A549 (cell line): ENCODE results near the gene CEBPG. TPM values are rescaled to one million over a fixed set of nuclear protein-coding genes. Genes with fewer than 3 reads are reported as not detected.
A peak's percentile ranks its signal among the peaks of the same experiment; 100 is the strongest.

Source experiments
- ATAC-seq, 2 experiments: fragments of 200-7000 bp in 1 of 2; fragments of >200 bp in 1 of 2; cut with Nextera tagmentation in 1 of 2; cut with Tn5 transposase in 1 of 2; 3 replicates each; pipeline versions ENCODE4 v1.8.0 to v1.9.1; 2018 to 2020; ENCODE audit warnings: mild to moderate bottlenecking in 1 of 2, moderate library complexity in 1 of 2
- CTCF ChIA-PET: fragments of 300-600 bp; sonication (Branson Sonifier 250); formaldehyde crosslinking; extraction: SDS; loops from one replicate; lab custom pipeline; 2021; ENCODE audit warnings: antibody characterized with exemption, inconsistent platforms; lab: Yijun Ruan, JAX
- POLR2A ChIA-PET: fragments of 350-600 bp; formaldehyde crosslinking; extraction: SDS; loops from one replicate; lab custom pipeline; 2021; ENCODE audit warnings: antibody characterized with exemption, inconsistent platforms; lab: Yijun Ruan, JAX
- DNase-seq, 2 experiments: peaks; one replicate each; pipeline versions ENCODE4 v3.0.0 to v3.0.0-alpha.2; 2011 to 2016; ENCODE audit warnings: low read depth in 1 of 2, low spot score in 1 of 2
- FAIRE-seq: peaks from 2 replicates; lab custom pipeline; 2011; peaks lifted over from hg19 to GRCh38; lab: Jason Lieb, UNC
- H3K27ac ChIP-seq, 2 experiments: fragments of >200 bp; sonication (Bioruptor Twin); formaldehyde crosslinking; 3 replicates each; pipeline ENCODE4 v1.5.1; 2016 to 2017
- H3K4me1 ChIP-seq: fragments of >200 bp; sonication (Bioruptor Twin); formaldehyde crosslinking; 3 replicates; pipeline ENCODE4 v1.6.1; 2016
- H3K4me2 ChIP-seq: fragments of >200 bp; sonication (Bioruptor Twin); formaldehyde crosslinking; 3 replicates; pipeline ENCODE4 v1.6.1; 2016
- H3K4me3 ChIP-seq: fragments of >200 bp; sonication (Bioruptor Twin); formaldehyde crosslinking; 3 replicates; pipeline ENCODE4 v1.5.1; 2016
- H3K9me3 ChIP-seq: fragments of >200 bp; sonication (Bioruptor Twin); formaldehyde crosslinking; 3 replicates; pipeline ENCODE4 v1.6.1; 2016
- ATOH8 ChIP-seq: fragments of 250-450 bp; sonication (Bioruptor Pico); IDR thresholded peaks from 2 replicates; pipeline ENCODE4 v1.5.0; 2020; ENCODE audit warnings: low read depth, mild to moderate bottlenecking, moderate library complexity
- BCL3 ChIP-seq: fragments of >200 bp; sonication (Bioruptor Twin); formaldehyde crosslinking; IDR thresholded peaks from 3 replicates; pipeline ENCODE4 v1.6.1; 2016
- BHLHE40 ChIP-seq: IDR thresholded peaks from 2 replicates; pipeline ENCODE4 v1.6.1; 2012; ENCODE audit warnings: low read depth, low read length, inconsistent platforms
- CBX2 ChIP-seq: fragments of 200-600 bp; sonication (generic); IDR thresholded peaks from 2 replicates; pipeline ENCODE4 v1.6.1; 2016; ENCODE audit warnings: low read depth, mild to moderate bottlenecking, borderline replicate concordance
- CBX8 ChIP-seq: fragments of 200-600 bp; sonication (generic); IDR thresholded peaks from 2 replicates; pipeline ENCODE4 v1.6.1; 2016
- CHD4 ChIP-seq: fragments of 200-600 bp; sonication (generic); IDR thresholded peaks from 2 replicates; pipeline ENCODE4 v1.6.1; 2016; ENCODE audit warnings: antibody characterized with exemption, mild to moderate bottlenecking, borderline replicate concordance
- EHF ChIP-seq: fragments of 250-450 bp; sonication (Bioruptor Pico); IDR thresholded peaks from 2 replicates; pipeline ENCODE4 v1.5.0; 2020; ENCODE audit warnings: mild to moderate bottlenecking
- EHMT2 ChIP-seq: fragments of 200-600 bp; sonication (generic); IDR thresholded peaks from 2 replicates; pipeline ENCODE4 v1.6.1; 2016; ENCODE audit warnings: antibody characterized with exemption, low read depth, mild to moderate bottlenecking, moderate library complexity
- EP300 ChIP-seq, 2 experiments: fragments of >200 bp; sonication (Bioruptor Twin); formaldehyde crosslinking; IDR thresholded peaks; 2 replicates in 1 of 2; 3 replicates in 1 of 2; pipeline ENCODE4 v1.6.1; 2016 to 2017
- GATA3 ChIP-seq: IDR thresholded peaks from 2 replicates; pipeline ENCODE4 v1.6.1; 2012; ENCODE audit warnings: borderline replicate concordance
- HDAC2 ChIP-seq: fragments of 200-600 bp; sonication (generic); IDR thresholded peaks from 2 replicates; pipeline ENCODE4 v1.6.1; 2016
- JUNB ChIP-seq: fragments of >200 bp; sonication (Bioruptor Twin); formaldehyde crosslinking; IDR thresholded peaks from 2 replicates; pipeline ENCODE4 v1.6.1; 2016
- KDM1A ChIP-seq: fragments of 200-600 bp; sonication (generic); IDR thresholded peaks from 2 replicates; pipeline ENCODE4 v1.6.1; 2016; ENCODE audit warnings: low read depth, mild to moderate bottlenecking
- KDM5A ChIP-seq: fragments of 200-600 bp; sonication (generic); IDR thresholded peaks from 2 replicates; pipeline ENCODE4 v1.6.1; 2016; ENCODE audit warnings: antibody characterized with exemption, mild to moderate bottlenecking
- MAZ ChIP-seq: fragments of 150-350 bp; IDR thresholded peaks from 2 replicates; pipeline ENCODE4 v1.6.1; 2014; ENCODE audit warnings: antibody characterized with exemption, low read depth, low read length, borderline replicate concordance
- MYC ChIP-seq: IDR thresholded peaks from 2 replicates; pipeline ENCODE4 v1.6.1; 2012; ENCODE audit warnings: mild to moderate bottlenecking, inconsistent platforms, low read length, improper control_type of control experiment, borderline replicate concordance
- RAD21 ChIP-seq, 2 experiments: fragments of >200 bp in 1 of 2; sonication (Bioruptor Twin) in 1 of 2; formaldehyde crosslinking in 1 of 2; IDR thresholded peaks in 1 of 2; conservative IDR thresholded peaks in 1 of 2; 2 replicates in 1 of 2; 3 replicates in 1 of 2; pipeline ENCODE4 v1.6.1; 2012 to 2018; ENCODE audit warnings: inconsistent platforms in 1 of 2
- RARB ChIP-seq: fragments of 250-450 bp; sonication (Bioruptor Pico); IDR thresholded peaks from 2 replicates; pipeline ENCODE4 v1.8.0; 2021; ENCODE audit warnings: mild to moderate bottlenecking, moderate library complexity
- RNF2 ChIP-seq: fragments of 200-600 bp; sonication (generic); IDR thresholded peaks from 2 replicates; pipeline ENCODE4 v1.6.1; 2016; ENCODE audit warnings: low read depth, mild to moderate bottlenecking, antibody characterized with exemption, moderate library complexity, borderline replicate concordance
- SREBF2 ChIP-seq: fragments of 450-650 bp; IDR thresholded peaks from 2 replicates; pipeline ENCODE4 v1.6.1; 2014; ENCODE audit warnings: mild to moderate bottlenecking, moderate library complexity
- TFCP2L1 ChIP-seq: fragments of 250-450 bp; sonication (Bioruptor Pico); IDR thresholded peaks from 2 replicates; pipeline ENCODE4 v1.5.0; 2021; ENCODE audit warnings: mild to moderate bottlenecking
- TP53 ChIP-seq: fragments of 250-450 bp; sonication (Bioruptor Pico); IDR thresholded peaks from 2 replicates; pipeline ENCODE4 v1.5.0; 2021; ENCODE audit warnings: mild to moderate bottlenecking, moderate library complexity
- ZFP36 ChIP-seq: fragments of 450-650 bp; IDR thresholded peaks from 2 replicates; pipeline ENCODE4 v1.6.1; 2014; ENCODE audit warnings: borderline replicate concordance; ENCODE audit not compliant: partially characterized antibody
- ZNF302 ChIP-seq: fragments of 250-450 bp; sonication (Bioruptor Pico); IDR thresholded peaks from 2 replicates; pipeline ENCODE4 v1.9.0; 2021; ENCODE audit warnings: inconsistent platforms, mild to moderate bottlenecking, moderate library complexity
- ZSCAN20 ChIP-seq: fragments of 250-450 bp; sonication (Bioruptor Pico); IDR thresholded peaks from 2 replicates; pipeline ENCODE4 v1.8.0; 2022; ENCODE audit warnings: mild to moderate bottlenecking, moderate library complexity
- WGBS: methylation state at CpG from one replicate; pipeline ENCODE4 v1.1.6; 2017; ENCODE audit errors: missing lambda C conversion rate; 5-methylcytosine and 5-hydroxymethylcytosine counted together
- polyA plus RNA-seq, 4 experiments: library from polyadenylated mRNA; depleted of rRNA in 3 of 4; stranded (reverse); fragments of >200 nt; fragmentation: RNase III in 1 of 4; extraction: RNeasy Plus Mini Kit Qiagen cat#74134 plus additional on column Dnase treatment in 1 of 4; gene quantifications; 2 replicates in 3 of 4; 3 replicates in 1 of 4; pipeline ENCODE4 v1.2.3, GENCODE V29; 2011 to 2017
- TF ChIP-seq, protein P1 (sequence below): fragments of 150-350 bp; IDR thresholded peaks from 2 replicates; pipeline ENCODE4 v1.6.1; 2014; ENCODE audit warnings: low read depth, mild to moderate bottlenecking, low read length
- TF ChIP-seq, protein P2 (sequence below): IDR thresholded peaks from 2 replicates; pipeline ENCODE4 v1.6.1; 2012; ENCODE audit warnings: low read depth, borderline replicate concordance
- TF ChIP-seq, protein P3 (sequence below): IDR thresholded peaks from 2 replicates; pipeline ENCODE4 v1.6.1; 2012

Gene CEBPG
- polyA plus RNA-seq, 2 of the 4 experiments (the other 2 are of a cell fraction): 34.3 to 138 TPM

- Histone ChIP-seq H3K4me2 (no peak overlapping the region), H3K9me3 (peaks cover 21% of the 10 kb centered on the region), H3K27ac (no peak overlapping the region), H3K4me3 (no peak overlapping the region), H3K4me1 (peaks cover 2% of the 10 kb centered on the region; the same call in 1 of the 3 replicates)
- 0 out of 6 replicates have a peak, but pooled peaks of 1 of the 2 experiments have one; percentile 20 for ATAC-seq
- TF ChIP-seq ZFP36 (no peak), SREBF2 (no peak), CHD4 (no peak), KDM1A (no peak), EHF (CRISPR knock-in tag) (no peak), ATOH8 (CRISPR knock-in tag) (no peak), ZSCAN20 (CRISPR knock-in tag) (no peak), RARB (CRISPR knock-in tag) (no peak), EHMT2 (no peak), ZNF302 (no peak), EP300 (IDR thresholded peaks at IDR 0.05) (no peak), MYC (no peak), RAD21 (conservative IDR thresholded peaks at IDR 0.05 in 1 of 2, IDR thresholded peaks at IDR 0.05 in 1 of 2) (no peak), MAZ (no peak), TP53 (no peak), BCL3 (no peak), CBX8 (no peak), BHLHE40 (no peak)
- TF ChIP-seq, protein P1, sequence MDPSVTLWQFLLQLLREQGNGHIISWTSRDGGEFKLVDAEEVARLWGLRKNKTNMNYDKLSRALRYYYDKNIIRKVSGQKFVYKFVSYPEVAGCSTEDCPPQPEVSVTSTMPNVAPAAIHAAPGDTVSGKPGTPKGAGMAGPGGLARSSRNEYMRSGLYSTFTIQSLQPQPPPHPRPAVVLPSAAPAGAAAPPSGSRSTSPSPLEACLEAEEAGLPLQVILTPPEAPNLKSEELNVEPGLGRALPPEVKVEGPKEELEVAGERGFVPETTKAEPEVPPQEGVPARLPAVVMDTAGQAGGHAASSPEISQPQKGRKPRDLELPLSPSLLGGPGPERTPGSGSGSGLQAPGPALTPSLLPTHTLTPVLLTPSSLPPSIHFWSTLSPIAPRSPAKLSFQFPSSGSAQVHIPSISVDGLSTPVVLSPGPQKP: no peak
- peak; percentile 92 for FAIRE-seq
- no peak for DNase-seq
- POLR2A ChIA-PET: interaction anchor here (0.5 to 0.6 kb wide), 2 partner anchors 32 to 42 kb away, joined by 3 read pairs; no protein-coding TSS in a partner anchor
- CTCF ChIA-PET: interaction anchor here (1.2 to 4.2 kb wide), 4 partner anchors 12 to 81 kb away, joined by 3 to 17 read pairs (median 8); partner anchors contain the start of gene CEBPA
- WGBS: 17% methylated on average over 5 of the region's 5 CpGs
These were observed 47.6 kb upstream of the CEBPG start for GRCh38 chr19:33325920-33326319.

- WGBS: 48% methylated on average over 8 of the region's 8 CpGs
- no peak overlapping the region for H3K27ac ChIP-seq
- H3K4me1 ChIP-seq: peaks cover 3% of the 10 kb centered on the region; the same call in 1 of the 3 replicates
- no peak overlapping the region for H3K4me3 ChIP-seq
- ChIA-PET POLR2A (no interaction called here), CTCF (interaction anchor here (1.2 to 2.3 kb wide), 3 partner anchors 12 to 18 kb away, joined by 4 to 8 read pairs (median 5); no protein-coding TSS in a partner anchor)
- H3K9me3 ChIP-seq: peaks cover 16% of the 10 kb centered on the region
- no peak overlapping the region for H3K4me2 ChIP-seq
- TF ChIP-seq MYC: no peak
- no peak for TF ChIP-seq KDM1A
- no peak for TF ChIP-seq JUNB
- ATAC-seq (no peak; a peak in 1 of 6 replicates), FAIRE-seq (no peak), DNase-seq (no peak)
These were observed 44.4 kb upstream of the CEBPG start for GRCh38 chr19:33329060-33329459.

DNA sequence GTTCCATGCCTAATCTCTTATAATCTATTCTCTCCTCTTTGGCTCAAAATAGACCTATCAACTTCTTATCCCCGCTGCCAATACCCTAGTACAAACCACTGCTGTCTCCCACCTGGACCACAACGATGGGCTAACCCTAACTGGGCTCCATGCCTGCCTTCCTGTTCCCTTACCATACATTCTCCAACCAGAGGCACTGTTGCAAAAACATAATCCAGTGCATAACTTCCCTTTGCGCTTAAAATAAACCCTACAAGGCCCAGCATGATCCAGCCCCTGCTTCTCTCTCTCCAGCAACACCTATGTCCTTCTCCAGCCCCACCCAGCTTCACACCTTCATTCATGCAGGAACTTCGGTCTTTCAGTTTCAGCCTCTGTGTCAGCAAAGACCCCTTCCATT is 43.8 kb upstream of the CEBPG start:
- FAIRE-seq (peak; percentile 86), ATAC-seq (0 out of 6 replicates have a peak, but pooled peaks of 1 of the 2 experiments have one; percentile 6), DNase-seq (no peak)
- ChIA-PET POLR2A (no interaction called here), CTCF (interaction anchor here (1.2 to 2.3 kb wide), 3 partner anchors 12 to 19 kb away, joined by 4 to 8 read pairs (median 5); no protein-coding TSS in a partner anchor)
- H3K4me1 ChIP-seq: peaks cover 3% of the 10 kb centered on the region; the same call in 1 of the 3 replicates
- TF ChIP-seq HDAC2: no peak
- no peak for TF ChIP-seq JUNB
- no peak for TF ChIP-seq GATA3
- TF ChIP-seq MAZ: no peak
- no peak for TF ChIP-seq CBX8
- TF ChIP-seq, protein P2, sequence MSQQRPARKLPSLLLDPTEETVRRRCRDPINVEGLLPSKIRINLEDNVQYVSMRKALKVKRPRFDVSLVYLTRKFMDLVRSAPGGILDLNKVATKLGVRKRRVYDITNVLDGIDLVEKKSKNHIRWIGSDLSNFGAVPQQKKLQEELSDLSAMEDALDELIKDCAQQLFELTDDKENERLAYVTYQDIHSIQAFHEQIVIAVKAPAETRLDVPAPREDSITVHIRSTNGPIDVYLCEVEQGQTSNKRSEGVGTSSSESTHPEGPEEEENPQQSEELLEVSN: no peak
- no peak for TF ChIP-seq EHMT2
- no peak for TF ChIP-seq KDM5A
- TF ChIP-seq, protein P3, sequence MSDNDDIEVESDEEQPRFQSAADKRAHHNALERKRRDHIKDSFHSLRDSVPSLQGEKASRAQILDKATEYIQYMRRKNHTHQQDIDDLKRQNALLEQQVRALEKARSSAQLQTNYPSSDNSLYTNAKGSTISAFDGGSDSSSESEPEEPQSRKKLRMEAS: no peak
- no peak for TF ChIP-seq TFCP2L1 (CRISPR knock-in tag)
- no peak for TF ChIP-seq RNF2
- TF ChIP-seq EP300 (IDR thresholded peaks at IDR 0.05): no peak
- no peak for TF ChIP-seq CBX2
- no peak overlapping the region for H3K4me2 ChIP-seq
- peaks cover 16% of the 10 kb centered on the region for H3K9me3 ChIP-seq
- 49% methylated on average over 4 of the region's 4 CpGs for WGBS
- H3K4me3 ChIP-seq: no peak overlapping the region
- no peak overlapping the region for H3K27ac ChIP-seq
